HG02884 (cell line): ENCODE measurements around the gene ERCC3.
"Not testable (repeated sequence)": the region's sequence is repeated elsewhere in the genome, so short reads cannot be mapped to it uniquely, and the experiment has no call there.

Source experiments
- ATAC-seq: cut with Tn5 transposase; IDR thresholded peaks from one replicate; pipeline ENCODE4 v1.9.1; 2021; ENCODE audit warnings: mild to moderate bottlenecking, moderate library complexity; ENCODE audit not compliant: unreplicated experiment

The ERCC3 gene

DNA sequence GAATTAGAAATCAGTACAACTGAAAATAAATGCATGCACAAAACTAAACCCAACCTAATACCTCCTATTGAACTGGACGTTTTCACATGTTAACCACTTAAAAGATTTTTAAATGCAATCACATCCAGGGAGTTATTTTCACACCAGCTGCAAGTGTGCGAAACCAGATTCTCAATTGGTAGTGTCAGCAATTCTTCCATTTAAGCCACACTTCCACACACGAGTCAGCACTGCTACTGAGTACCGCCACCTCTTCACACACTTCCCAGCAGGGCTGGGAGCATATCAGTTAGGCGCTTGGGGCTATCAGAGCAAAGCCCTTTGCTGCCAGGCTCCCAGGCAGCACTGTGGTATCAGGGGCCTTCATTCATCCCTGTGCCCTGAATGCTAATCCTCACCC, 14.2 kb downstream of the ERCC3 start:
- no peak for ATAC-seq

DNA sequence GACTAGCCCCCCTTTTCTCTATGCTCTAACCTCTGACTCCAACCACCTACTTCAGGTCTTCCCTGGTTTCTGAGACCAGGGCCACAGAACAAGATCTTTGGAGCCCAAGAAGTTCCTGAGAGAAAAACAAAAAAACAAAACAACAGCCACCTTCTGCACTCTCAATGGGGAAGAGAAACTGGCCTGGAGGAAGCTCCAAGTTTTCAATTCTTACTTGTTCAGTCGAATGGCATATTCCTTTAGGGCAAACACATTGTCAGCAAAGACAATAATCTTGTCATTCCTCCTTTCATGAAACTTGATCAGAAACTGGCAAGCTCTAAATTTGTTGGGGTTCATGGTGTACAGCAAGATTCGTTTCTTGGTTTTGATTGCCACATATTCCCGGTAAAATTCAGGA, 15.0 kb downstream of the ERCC3 start:
- ATAC-seq = no peak

DNA sequence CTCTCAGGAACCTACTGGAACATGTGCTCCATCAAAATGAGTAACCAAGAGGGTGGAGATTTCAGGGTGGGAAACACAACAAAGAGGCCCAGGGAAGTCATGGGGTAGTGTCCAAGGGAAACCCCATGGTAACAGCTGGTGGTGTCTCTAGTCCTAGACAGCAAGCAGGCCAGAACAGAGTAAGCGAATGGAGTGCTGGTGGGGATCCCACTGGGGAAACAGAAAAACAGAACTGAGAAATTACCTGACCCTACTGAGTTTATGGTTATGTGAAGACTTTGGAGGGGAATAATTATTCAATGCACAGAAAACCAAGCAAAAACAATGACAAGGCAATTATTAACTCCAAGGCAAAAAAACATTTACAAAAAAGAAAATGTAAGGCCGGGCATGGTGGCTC, 16.9 kb downstream of the ERCC3 start:
- peak; percentile 84 for ATAC-seq

DNA sequence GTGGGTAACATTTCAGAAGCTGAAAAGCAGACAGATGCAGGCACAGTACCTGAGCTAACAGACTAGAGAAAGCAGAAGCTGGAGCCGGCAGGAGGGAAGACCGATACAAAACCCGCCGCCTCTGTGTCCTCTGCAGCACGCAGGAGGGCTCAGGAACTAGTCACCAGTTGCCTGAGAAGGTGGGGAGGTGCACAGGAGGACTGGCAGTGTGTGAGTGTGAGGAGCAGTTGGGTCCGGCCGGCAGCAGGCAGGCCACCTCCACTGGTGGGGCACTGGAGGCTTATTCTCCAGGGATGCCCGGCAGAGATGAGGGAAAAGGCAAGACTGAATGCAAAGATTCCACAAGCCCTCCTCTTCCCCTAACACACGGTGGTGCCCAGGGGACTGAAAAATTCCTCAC, 18.2 kb downstream of the ERCC3 start:
- no peak for ATAC-seq

DNA sequence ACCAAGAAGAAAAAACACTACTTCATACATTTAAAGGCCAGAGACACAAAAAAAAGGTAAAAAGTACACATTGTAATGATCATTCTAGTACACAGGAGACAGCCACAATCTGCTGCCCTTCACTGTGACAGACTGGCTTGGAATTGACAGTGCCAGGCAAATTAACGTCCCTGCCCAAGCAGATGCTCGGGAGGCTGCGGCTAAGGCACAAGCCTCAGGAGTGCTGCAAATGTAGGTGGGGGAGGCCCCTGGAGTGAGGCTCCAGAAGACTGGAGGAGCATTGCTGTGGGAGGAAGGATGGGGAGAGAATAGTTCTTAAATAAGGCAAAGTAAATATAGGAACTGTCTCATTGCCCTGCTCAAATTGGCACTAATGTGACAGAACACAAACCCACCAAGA, 18.6 kb downstream of the ERCC3 start:
- ATAC-seq = no peak

DNA sequence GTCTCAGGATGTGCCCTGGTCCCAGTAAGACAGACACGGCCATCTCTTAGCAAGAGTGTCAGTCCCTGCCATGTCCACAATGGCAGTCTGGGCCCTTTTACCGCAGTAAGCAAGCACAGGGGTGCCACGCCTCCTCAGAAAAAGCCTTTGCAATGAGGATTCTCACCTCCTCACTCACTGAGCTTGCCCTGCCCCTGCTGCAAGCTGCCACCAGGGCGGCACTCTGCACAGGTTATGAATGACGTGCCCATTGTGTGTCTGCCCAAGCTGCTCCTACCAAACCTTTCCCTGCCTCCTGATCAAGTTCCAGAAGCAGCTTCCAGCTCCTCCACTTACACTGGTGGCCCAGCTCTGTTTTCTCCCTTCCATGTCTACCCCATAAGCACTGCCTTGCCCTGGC, 23.3 kb downstream of the ERCC3 start:
- no peak for ATAC-seq

DNA sequence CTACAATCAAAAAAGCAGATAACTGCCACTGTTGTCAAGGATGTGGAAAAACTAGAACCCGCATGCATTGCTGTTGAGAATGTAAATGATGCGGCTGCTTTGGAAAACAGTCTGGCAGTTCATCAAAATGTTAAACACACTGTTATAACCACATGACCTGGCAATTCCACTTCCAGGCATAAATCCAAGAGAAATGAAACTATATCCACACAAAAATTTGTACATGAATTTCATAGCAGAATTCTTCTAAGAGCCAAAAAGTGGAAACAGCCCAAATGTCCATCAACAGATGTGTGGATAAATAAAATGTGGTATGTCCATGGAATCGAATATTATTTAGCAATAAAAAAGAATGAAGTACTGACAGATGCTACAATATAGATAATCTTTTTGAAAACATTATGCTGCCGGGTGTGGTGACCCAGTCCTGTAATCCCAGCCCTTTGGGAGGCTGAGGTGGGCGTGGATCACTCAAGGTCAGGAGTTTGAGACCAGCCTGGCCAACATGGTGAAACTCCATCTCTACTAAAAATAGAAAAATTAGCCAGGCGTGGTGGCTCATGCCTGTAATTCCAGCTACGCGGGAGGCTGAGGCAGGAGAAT, 32.0 kb downstream of the ERCC3 start:
- no peak for ATAC-seq

DNA sequence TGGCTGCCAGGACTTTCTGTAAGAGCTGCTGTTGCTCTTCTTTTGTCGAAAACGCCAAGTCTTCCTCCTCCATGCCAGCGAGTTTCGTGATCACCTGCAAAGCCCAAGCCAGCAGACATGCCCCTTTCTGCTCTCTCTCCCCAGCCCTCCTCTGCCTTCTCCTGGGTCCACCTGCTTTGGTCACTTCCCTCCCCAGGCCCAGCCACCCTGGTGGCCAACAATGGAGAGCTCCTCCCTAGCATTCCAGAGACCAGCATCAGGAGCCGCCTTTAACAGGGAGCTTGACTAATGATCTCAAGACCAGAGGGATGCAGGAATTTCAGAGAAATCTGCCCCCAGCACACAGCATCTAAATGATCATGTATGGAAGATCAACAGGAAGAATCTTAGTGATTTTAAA, 34.6 kb downstream of the ERCC3 start:
- ATAC-seq = no peak

DNA sequence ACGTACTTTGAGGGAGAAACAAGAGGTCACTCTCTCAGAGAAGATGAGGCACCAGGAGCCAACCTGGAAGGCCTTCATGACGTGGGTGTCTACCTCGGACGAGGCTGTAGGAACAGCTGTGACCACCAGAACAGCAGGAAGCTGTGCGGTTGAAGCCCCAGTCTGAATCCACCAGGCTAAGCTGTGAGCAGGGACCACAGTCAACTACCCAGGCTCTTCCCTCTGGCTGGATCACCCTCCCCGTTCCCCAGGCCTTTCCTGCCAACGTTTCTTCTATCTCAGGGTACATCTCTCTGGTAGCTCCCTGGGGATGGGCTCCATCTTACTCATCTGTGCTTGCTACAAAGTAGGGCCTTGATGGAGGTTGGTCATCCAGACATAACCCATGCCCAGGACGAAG, 37.1 kb downstream of the ERCC3 start:
- no peak for ATAC-seq

DNA sequence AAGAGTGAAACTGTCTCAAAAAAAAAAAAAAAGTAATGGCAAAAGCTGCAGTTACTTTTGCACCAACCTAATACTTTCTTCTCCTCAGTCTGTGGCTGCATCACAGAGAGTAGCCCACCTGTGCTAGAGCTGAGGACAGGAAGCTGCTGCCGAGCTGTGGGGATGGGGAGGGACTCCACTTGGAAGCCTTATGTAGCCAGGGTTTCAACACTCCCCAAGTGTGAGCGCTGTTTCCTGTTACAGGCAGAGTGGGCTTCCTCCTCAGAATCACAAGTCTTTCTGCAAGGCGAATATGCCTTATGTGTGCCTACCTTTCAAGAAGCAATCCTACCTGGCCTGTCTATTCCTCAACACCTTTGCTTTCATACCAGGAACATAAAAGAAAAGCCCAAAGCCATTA, 37.6 kb downstream of the ERCC3 start:
- ATAC-seq = no peak

DNA sequence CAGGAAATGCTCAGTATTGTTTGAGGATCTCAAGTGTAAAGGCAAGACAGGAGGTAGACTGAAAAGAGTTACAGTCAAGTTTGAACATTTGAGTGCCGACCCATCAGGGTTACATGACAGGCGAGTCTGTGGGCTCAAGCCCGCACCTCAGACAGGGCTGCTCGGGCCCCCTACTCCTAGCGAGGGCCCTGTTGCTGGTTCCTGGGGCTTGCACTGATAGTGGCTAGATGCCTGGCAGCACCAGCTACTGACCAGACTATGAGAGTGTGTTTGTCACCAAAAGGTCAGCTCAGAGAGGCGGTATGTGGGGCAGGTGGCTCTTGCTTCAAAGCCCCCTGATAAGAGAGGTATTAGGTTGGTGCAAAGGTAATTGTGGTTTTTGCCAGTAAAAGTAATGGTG, 38.2 kb downstream of the ERCC3 start:
- ATAC-seq = no peak

DNA sequence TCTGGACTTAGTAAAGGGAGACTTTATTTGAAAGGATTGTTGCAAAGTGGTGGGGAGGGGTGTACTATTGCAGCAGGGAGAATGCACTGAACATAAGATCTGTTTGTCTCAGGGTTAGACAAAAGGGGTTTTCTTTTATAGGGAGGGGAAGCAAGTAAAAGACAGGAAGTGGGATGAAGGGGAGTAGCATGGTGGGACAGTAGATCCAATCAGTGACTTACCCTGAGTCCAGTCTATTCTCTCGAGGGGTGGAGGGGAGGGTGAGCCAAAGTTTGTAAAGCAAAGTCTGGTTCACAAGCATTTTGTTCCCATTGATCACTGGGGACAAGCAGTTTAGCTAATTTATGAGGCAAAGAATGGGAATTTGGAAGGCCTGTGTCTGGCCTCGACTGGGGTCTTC, 38.8 kb downstream of the ERCC3 start:
- ATAC-seq = no peak

DNA sequence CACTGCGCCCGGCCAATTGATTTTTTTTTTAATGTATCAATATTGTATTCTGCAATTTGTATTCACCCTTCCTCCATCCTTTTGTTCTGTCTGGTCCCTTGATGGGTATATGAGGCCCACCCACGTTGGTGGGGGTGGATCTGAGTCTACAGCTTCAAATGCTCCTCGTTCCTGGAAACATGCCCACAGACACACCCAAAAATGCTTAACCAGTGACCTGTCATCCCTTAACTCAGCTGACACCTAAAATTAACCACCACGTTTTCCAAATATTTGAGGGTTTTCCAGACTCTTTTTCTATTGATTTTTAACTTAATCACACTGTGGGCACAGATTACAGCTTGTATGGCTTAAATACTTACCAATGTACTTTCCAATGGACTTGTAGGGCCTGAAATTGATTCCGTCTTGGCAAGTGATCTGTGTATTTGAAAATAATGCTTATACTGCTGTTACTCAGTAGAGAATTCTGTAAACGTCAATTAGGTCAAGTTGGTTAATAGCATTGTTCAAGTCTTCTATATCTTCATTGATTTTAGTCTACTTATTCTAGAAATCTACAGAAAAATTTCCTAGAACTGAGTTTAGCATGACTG, 39.5 kb downstream of the ERCC3 start:
- no peak for ATAC-seq

DNA sequence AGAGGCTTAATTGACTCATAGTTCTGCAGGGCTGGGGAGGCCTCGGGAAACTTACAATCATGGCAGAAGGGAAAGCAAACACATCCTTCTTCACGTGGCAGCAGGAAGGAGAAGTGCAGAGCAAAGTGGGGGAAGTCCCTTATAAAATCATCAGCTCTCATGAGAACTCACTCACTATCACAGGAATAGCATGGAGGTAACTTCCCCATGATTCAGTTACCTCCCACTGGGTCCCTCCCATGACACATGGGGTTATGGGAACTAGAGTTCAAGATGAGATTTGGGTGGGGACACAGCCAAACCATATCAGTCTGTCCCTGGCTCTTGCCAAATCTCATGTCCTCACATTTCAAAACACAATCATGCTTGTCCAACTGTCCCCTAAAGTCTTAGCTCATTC, 52.8 kb downstream of the ERCC3 start:
- not testable (repeated sequence) for ATAC-seq

DNA sequence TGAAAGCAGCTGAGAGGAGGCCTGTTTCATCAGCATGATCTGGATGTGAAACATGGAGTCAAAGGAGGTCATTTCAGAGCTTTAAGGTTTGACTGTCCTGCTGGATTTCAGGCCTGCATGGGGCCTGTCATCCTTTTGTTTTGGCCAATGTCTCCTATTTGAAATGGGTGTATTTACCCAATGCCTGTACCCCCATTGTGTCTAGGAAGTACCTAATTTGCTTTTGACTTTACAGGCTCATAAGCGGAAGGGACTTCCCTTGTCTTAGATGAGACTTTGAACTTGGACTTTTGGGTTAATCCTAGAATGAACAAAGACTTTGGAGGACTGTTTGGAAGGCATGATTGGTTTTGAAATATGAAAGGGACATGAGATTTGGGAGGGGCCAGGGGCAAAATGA, 54.5 kb downstream of the ERCC3 start:
- no peak for ATAC-seq

DNA sequence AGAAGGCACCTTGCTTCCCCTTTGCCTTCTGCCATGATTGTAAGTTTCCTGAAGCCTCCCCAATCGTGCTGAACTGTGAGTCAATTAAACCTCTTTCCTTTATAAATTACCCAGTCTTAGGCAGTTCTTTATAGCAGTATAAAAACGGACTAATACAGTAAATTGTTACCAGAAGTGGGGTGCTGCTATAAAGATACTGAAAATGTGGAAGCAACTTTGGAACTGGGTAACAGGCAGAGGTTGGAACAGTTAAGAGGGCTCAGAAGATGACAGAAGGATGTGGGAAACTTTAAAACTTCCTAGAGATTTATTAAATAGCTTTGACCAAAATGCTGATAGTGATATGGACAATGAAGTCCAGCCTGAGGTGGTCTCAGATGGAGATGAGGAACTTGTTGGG, 56.2 kb downstream of the ERCC3 start:
- ATAC-seq = not testable (repeated sequence)

DNA sequence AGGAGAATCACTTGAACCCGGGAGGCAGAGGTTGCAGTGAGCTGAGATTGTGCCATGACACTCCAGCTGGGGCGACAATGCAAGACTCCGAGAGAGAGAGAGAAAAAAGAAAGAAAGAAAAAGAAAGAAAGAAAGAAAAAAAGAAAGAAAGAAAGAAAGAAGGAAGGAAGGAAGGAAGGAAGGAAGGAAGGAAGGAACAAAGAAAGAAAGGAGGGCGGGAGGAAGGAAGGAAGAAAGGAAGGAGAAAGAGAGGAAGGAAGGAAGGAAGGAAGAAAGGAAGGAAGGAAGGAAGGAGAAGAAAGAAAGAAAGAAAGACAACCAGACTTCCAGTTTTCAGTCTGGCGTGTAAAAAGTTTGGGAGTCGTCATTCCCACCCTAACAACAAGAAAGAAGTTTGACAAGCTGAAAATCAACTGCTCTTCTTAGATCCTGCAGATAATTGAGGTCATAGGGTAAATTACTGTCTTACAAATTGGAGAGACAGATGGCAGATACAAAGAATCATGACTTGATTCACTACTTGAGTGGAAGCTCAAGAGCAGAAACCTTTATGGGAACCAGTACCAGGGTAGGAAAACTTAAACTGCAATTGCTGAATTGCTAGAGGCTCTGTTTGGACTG, 58.8 kb downstream of the ERCC3 start:
- ATAC-seq = no peak

DNA sequence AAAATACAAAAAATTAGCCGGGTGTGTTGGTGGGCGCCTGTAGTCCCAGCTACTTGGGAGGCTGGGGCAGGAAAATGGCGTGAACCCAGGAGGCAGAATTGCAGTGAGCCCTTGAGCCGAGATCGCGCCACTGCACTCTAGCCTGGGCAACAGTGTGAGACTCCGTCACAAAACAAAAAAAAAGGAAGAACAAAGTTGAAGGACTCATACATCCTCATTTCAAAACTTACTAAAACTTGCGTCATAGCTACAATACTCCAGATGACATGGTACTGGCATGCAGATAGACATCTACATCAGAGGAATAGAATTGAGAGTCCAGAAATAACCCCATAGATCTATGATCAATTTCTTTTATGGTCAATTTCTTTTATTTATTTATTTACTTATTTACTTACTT, 60.2 kb downstream of the ERCC3 start:
- no peak for ATAC-seq

DNA sequence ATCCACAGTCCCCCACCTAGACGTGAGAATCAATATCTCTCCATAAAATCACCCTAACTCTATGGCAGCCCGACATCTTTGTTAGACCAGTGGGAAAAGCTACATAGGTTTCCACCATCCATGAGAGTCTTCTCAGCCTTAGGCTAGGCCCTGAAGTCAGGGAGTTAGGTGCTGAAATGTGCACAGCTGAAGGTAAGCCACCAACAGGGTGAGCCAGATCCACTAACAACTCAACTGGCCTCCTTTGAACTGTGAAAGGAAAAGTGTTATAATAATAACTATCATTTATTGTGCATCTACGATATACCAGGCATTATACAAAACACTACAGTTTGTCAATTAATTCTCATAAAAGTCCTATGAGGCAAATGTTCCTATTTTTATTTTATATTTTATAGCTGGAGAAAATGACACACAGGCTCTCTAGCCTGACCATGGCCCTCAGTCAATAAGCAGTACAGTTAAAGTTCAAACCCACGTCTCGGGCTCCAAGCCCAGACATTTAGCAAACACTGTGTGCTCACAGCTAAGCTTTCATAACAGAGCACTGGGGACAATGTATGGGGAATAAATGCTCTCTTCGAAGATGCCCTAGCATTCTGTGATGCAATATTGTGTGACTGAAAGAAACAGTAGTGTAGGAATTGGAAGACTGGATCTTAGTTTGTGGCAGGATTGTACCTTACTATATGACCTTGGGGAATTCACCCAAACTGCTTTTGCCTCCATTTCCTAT, 62.6 kb downstream of the ERCC3 start:
- ATAC-seq = no peak

DNA sequence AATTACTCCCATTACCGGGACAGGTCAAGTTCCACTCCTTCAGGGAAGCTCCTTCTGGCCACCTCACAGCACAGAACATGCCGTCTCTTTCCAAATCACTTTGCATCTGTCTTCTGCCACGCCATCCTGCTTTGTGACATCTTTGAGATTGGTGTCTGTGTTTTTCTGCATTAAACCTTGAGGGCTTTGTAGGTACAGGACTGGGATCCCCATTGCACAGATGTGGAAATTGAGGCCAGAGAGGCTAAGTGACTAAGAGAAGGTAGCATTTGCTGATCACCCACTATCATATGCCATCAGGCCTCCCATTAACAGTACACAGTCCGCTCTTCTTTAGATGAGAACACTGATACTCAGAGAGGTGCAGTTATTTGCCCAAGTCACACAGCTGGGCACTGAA, 64.4 kb downstream of the ERCC3 start:
- ATAC-seq = no peak

DNA sequence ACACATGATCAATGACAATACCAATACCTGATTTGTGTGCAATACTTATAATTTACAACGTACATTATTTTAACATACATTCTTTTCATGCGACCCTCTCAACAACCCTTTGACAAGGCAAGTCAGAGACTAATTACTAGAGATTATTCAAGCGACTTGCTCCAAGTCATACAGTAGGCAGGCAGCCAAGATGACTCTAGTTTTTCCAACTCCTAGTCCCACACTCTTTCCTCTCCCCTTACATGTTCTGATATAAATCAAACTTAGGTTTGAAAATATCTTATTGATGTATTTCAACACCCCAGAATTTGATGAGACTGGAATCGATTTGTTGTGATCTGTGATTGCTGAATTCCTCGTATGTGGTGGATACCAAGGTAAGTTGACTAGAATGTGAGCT, 65.8 kb downstream of the ERCC3 start:
- ATAC-seq = no peak

DNA sequence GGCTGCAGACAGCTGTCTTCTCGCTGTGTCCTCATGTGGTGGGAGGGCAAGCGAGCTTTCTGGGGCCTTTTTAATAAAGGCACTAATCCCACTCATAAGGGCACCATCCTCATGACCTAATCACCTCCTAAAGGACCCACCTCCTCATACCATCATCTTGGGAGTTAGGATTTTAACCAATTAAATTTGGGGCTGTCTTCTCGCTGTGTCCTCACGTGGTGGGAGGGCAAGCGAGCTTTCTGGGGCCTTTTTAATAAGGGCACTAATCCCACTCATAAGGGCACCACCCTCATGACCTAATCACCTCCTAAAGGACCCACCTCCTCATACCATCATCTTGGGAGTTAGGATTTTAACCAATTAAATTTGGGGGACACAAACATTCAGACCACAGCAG, 66.7 kb downstream of the ERCC3 start:
- not testable (repeated sequence) for ATAC-seq
